GM13976 (cell line): ENCODE results near the gene FBXL2.

ENCODE experiments used
- DNase-seq: peaks from one replicate; pipeline ENCODE4 v3.0.0; 2012; ENCODE audit warnings: low spot score
- in situ Hi-C: fragments of 300-500 bp; cut with MboI; formaldehyde crosslinking; loops from one replicate; pipeline ENCODE4 v1.12.0; 2022; ENCODE audit warnings: low sequenced_read_pairs, mixed read lengths, inconsistent platforms; ENCODE audit not compliant: unreplicated experiment
- TF ChIP-seq, protein P1 (sequence below): IDR thresholded peaks from 2 replicates; pipeline ENCODE4 v1.5.1; 2012; ENCODE audit warnings: borderline replicate concordance, mild to moderate bottlenecking; ENCODE audit not compliant: insufficient read depth; ENCODE audit errors: extremely low read depth, missing control alignments, control extremely low read depth

FBXL2 gene

GRCh38 chr3:33380653-33381052 is 103.4 kb downstream of the FBXL2 start:
- TF ChIP-seq, protein P1, sequence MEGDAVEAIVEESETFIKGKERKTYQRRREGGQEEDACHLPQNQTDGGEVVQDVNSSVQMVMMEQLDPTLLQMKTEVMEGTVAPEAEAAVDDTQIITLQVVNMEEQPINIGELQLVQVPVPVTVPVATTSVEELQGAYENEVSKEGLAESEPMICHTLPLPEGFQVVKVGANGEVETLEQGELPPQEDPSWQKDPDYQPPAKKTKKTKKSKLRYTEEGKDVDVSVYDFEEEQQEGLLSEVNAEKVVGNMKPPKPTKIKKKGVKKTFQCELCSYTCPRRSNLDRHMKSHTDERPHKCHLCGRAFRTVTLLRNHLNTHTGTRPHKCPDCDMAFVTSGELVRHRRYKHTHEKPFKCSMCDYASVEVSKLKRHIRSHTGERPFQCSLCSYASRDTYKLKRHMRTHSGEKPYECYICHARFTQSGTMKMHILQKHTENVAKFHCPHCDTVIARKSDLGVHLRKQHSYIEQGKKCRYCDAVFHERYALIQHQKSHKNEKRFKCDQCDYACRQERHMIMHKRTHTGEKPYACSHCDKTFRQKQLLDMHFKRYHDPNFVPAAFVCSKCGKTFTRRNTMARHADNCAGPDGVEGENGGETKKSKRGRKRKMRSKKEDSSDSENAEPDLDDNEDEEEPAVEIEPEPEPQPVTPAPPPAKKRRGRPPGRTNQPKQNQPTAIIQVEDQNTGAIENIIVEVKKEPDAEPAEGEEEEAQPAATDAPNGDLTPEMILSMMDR, result no peak
- DNase-seq, result no peak
- in situ Hi-C loops, result no loop called here

GRCh38 chr3:33383951-33384350 is 106.7 kb downstream of the FBXL2 start:
- DNase-seq, result no peak
- TF ChIP-seq, protein P1, result no peak
- in situ Hi-C loops, result no loop called here

- TF ChIP-seq, protein P1, result no peak
- in situ Hi-C loops, result no loop called here
- no peak for DNase-seq
Observed at GRCh38 chr3:33385423-33385822, 108.2 kb downstream of the FBXL2 start.

- in situ Hi-C loops, result no loop called here
- DNase-seq, result no peak
- TF ChIP-seq, protein P1, result no peak
Observed at GRCh38 chr3:33386631-33387030, 109.4 kb downstream of the FBXL2 start.

- in situ Hi-C loops, result no loop called here
- no peak for DNase-seq
- TF ChIP-seq, protein P1, result no peak
Observed at GRCh38 chr3:33388374-33389100, 111.3 kb downstream of the FBXL2 start.

DNA sequence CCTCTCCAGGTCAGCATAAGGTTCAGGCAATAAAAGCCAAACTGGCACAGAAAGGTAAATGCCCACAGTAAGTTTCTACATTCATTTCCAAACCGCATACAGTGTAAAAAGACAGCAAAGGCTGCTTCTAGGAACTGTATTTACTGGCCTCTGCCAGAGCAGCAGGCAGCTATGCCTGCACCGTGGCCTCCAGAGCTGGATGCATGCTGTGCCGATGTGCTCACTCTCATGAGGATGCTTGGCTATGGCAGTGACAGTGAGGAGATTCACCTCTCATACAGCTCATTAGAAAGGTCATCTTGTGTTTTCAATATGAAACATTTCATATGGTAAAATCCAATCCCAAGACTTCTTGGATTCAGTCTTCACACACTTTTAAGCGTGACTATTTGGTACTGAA is 112.7 kb downstream of the FBXL2 start:
- TF ChIP-seq, protein P1, result no peak
- no peak for DNase-seq
- in situ Hi-C loops, result no loop called here
